Spleen (tissue), 11 donors: ENCODE results near the gene RBL1. TPM values are rescaled to one million over a fixed set of nuclear protein-coding genes. Genes with fewer than 3 reads are reported as not detected.
A peak's percentile ranks its signal among the peaks of the same experiment; 100 is the strongest.

Source experiments
- DNase-seq: peaks from one replicate; pipeline ENCODE4 v3.0.0-alpha.2; 2020
- H3K27ac ChIP-seq, 8 donors: fragments of 200-600 bp; sonication (generic) in 7 of 8; 1 replicate in 4 of 8; 2 replicates in 4 of 8; pipeline versions ENCODE4 v1.5.0 to v1.8.0; 2016 to 2021; ENCODE audit warnings: inconsistent platforms in 4 of 8, mild to moderate bottlenecking in 4 of 8, moderate library complexity in 1 of 8
- H3K27me3 ChIP-seq, 7 donors: fragments of 200-600 bp; sonication (generic) in 6 of 7; replicated peaks in 1 of 7; 1 replicate in 4 of 7; 2 replicates in 3 of 7; pipeline versions ENCODE4 v1.5.0 to v1.8.0; 2016 to 2021; ENCODE audit warnings: inconsistent platforms in 3 of 7, mild to moderate bottlenecking in 1 of 7
- H3K36me3 ChIP-seq, 6 donors: fragments of 200-600 bp; sonication (generic) in 5 of 6; 1 replicate in 4 of 6; 2 replicates in 2 of 6; pipeline versions ENCODE4 v1.5.0 to v1.8.0; 2016 to 2021; ENCODE audit warnings: inconsistent platforms in 2 of 6
- H3K4me1 ChIP-seq, 6 donors: fragments of 200-600 bp; sonication (generic) in 5 of 6; 1 replicate in 3 of 6; 2 replicates in 3 of 6; pipeline versions ENCODE4 v1.5.0 to v1.8.0; 2016 to 2021; ENCODE audit warnings: inconsistent platforms in 3 of 6
- H3K4me3 ChIP-seq, 8 donors: fragments of 200-600 bp; sonication (generic) in 7 of 8; 1 replicate in 4 of 8; 2 replicates in 4 of 8; pipeline versions ENCODE4 v1.5.0 to v1.8.0; 2016 to 2021; ENCODE audit warnings: inconsistent platforms in 4 of 8, mild to moderate bottlenecking in 4 of 8, moderate library complexity in 2 of 8
- H3K9me3 ChIP-seq, 8 donors: fragments of 200-600 bp; sonication (generic) in 7 of 8; 1 replicate in 4 of 8; 2 replicates in 4 of 8; pipeline versions ENCODE4 v1.5.0 to v1.8.0; 2016 to 2021; ENCODE audit warnings: inconsistent platforms in 4 of 8
- POLR2A ChIP-seq, 3 donors: fragments of 450-650 bp; IDR thresholded peaks; one replicate each; pipeline ENCODE4 v1.5.1; 2017; ENCODE audit warnings: antibody characterized with exemption in 3 of 3, mild to moderate bottlenecking in 1 of 3
- POLR2AphosphoS5 ChIP-seq, 3 donors: sonication (generic); formaldehyde crosslinking; IDR thresholded peaks; one replicate each; pipeline ENCODE4 v1.5.1; 2017; ENCODE audit warnings: antibody characterized with exemption in 3 of 3
- WGBS, 5 donors: extraction: QIAGEN DNeasy Blood & Tissue Kit in 3 of 5; methylation state at CpG; one replicate each; pipeline versions ENCODE4 v1.1.5 to v1.1.7; 2013 to 2018; 5-methylcytosine and 5-hydroxymethylcytosine counted together
- intact Hi-C: fragments of 100-400 bp; cut with DNase I; formaldehyde crosslinking; loops from one replicate; pipeline ENCODE4 v1.15.0; 2023; ENCODE audit warnings: low total_unique reads
- polyA plus RNA-seq, 3 donors: library from polyadenylated mRNA; stranded (reverse); fragments of 200-250 nt; gene quantifications; one replicate each; pipeline ENCODE4 v1.2.1, GENCODE V29; 2013
- total RNA-seq, 7 donors: library from RNA; depleted of rRNA in 3 of 7; stranded (reverse); fragments of >200 nt in 3 of 7; fragmentation: NEBNext Ultra II Directional in 4 of 7; extraction: Animal tissue kit (Norgen Biotek cat#: 25700) in 4 of 7; gene quantifications; one replicate each; pipeline versions ENCODE4 v1.1.0 to v1.2.1, GENCODE V29; 2016 to 2021
- TF ChIP-seq, protein P1 (sequence below), 11 experiments: fragments of 200-600 bp in 7 of 11; fragments of 450-650 bp in 4 of 11; sonication (generic) in 4 of 11; IDR thresholded peaks in 8 of 11; conservative IDR thresholded peaks in 3 of 11; 1 replicate in 7 of 11; 2 replicates in 4 of 11; pipeline versions ENCODE4 v1.4.0 to v1.8.0; 2016 to 2021; ENCODE audit warnings: antibody characterized with exemption in 11 of 11, inconsistent platforms in 4 of 11, mild to moderate bottlenecking in 1 of 11
- donor health status: healthy with polysubstance abuse.
- donor health status: DM: no; HTN: no; CAD: no; lungs with moderate emphysema.
- donor health status: DM: no; HTN: no; CAD: no.
- donor health status: Bipolar disorder and iron deficiency.
- donor health status: healthy.
- donor health status: DM: no; HTN: no; CAD: no.
- donor health status: DM: yes; HTN: yes; CAD: no.

RBL1 gene
- total and polyA plus RNA-seq, 10 donors: 1.8 to 18.8 (median 10.8) TPM

DNA sequence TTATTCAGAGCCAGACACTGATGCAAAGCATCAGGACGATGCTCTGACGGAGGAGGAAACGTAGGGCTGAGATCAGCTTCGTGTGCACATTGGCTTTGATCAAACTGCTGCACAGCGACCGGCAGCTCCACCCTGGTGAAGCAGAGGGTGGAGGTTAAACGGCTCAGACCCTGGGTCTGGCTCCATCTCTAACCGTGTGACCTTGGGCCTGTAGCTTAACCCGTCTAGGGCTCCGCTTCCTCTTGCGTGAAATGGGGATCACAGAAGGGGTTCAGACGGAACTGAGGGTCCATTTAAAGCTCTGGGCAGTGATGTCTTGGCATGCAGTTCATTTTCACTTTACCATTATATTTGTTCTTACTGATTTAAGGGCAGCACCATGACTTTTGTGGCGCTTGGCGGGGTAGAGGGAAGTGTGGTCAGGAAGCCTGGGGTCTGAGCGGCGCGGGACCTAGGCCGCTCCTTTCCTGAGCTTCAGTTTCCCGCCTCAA, 644 bp downstream of the RBL1 start:
- DNase-seq: peak; percentile 76
- Histone ChIP-seq H3K36me3 (peaks cover 0 to 19% (median 0%) of the 10 kb centered on the region in 6 donors), H3K4me1 (peaks cover 13 to 51% (median 20%) of the 10 kb centered on the region in 6 donors), H3K27me3 (no peaks in the 10 kb centered on the region), H3K27ac (peak overlapping the region; percentile 31 to 91 (median 74)), H3K9me3 (no peaks in the 10 kb centered on the region), H3K4me3 (peak overlapping the region; percentile 63 to 100 (median 90))
- WGBS, 5 donors: 1 to 3% (median 1%) methylated on average over 16 to 19 of the region's 19 CpGs
- intact Hi-C loops: loop anchor here (10.0 kb wide), 1 partner anchor 80 kb away; the partner anchor contains the start of genes MROH8 and RPN2
- TF ChIP-seq POLR2A (IDR thresholded peaks at IDR 0.05): no peak
- TF ChIP-seq POLR2AphosphoS5 (IDR thresholded peaks at IDR 0.05): peak in 1 of 3 donors; percentile 9
- TF ChIP-seq, protein P1, sequence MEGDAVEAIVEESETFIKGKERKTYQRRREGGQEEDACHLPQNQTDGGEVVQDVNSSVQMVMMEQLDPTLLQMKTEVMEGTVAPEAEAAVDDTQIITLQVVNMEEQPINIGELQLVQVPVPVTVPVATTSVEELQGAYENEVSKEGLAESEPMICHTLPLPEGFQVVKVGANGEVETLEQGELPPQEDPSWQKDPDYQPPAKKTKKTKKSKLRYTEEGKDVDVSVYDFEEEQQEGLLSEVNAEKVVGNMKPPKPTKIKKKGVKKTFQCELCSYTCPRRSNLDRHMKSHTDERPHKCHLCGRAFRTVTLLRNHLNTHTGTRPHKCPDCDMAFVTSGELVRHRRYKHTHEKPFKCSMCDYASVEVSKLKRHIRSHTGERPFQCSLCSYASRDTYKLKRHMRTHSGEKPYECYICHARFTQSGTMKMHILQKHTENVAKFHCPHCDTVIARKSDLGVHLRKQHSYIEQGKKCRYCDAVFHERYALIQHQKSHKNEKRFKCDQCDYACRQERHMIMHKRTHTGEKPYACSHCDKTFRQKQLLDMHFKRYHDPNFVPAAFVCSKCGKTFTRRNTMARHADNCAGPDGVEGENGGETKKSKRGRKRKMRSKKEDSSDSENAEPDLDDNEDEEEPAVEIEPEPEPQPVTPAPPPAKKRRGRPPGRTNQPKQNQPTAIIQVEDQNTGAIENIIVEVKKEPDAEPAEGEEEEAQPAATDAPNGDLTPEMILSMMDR (IDR thresholded peaks at IDR 0.05 in 8 of 11, conservative IDR thresholded peaks at IDR 0.05 in 3 of 11): no peak

DNA sequence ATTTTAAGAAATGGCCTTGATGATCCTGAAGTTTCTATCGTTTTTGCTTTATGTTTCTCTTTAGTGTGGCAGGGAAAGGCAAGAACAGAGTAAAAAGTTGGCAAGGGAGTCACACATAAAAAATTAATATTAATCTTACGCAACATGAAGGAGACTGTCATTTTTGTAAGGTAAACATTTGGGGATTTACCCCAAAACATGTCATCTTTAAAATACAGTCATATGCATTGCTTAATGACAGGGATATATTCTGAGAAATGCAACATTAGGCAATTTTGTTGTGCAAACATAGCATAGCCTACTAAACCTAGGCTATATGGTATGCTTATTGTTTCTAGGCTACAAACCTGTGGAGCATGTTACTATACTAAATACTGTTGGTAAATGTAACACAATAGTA, 5.4 kb downstream of the RBL1 start:
- no peak overlapping the region for H3K27ac ChIP-seq
- H3K4me1 ChIP-seq: peaks cover 9 to 47% (median 13%) of the 10 kb centered on the region in 6 donors
- intact Hi-C loops: loop anchor here (10.0 kb wide), 1 partner anchor 84 kb away; the partner anchor contains the start of genes MROH8 and RPN2
- TF ChIP-seq POLR2A (IDR thresholded peaks at IDR 0.05): no peak
- no peak for TF ChIP-seq POLR2AphosphoS5 (IDR thresholded peaks at IDR 0.05)
- TF ChIP-seq, protein P1 (IDR thresholded peaks at IDR 0.05 in 8 of 11, conservative IDR thresholded peaks at IDR 0.05 in 3 of 11): no peak
- no peaks in the 10 kb centered on the region for H3K27me3 ChIP-seq
- no peak overlapping the region for H3K4me3 ChIP-seq
- 83 to 93% (median 88%) methylated on average over 2 of the region's 2 CpGs for WGBS, 5 donors
- H3K36me3 ChIP-seq: peaks cover 0 to 66% (median 11%) of the 10 kb centered on the region in 6 donors
- no peaks in the 10 kb centered on the region for H3K9me3 ChIP-seq
- no peak for DNase-seq

DNA sequence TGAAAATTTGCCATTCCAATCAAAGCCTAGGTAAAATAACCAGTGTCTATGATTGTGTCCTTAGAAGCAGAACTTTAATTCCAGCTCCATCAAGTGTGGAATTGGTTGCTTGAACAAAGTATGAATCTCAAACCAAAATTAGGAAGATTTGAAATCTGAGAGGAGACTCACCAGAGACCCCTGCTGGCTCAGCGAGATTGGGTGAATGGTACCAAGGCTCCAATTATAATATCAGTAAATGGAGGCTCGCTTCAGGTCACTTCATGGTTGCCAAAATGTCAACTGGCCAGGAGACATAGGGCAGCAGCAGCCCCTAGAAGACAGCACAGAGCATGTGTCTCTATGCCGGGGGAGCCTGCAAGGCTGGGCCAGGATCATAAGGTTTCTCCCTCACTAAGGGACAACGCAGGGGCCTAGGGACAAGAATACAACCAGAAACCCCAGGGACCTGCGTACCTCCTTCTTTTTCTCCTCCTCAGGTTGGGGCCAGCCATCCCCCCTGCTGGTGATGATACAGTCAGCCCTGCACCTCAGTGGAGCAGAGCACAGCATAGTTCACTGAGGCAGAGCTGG, 14.0 kb downstream of the RBL1 start:
- 91 to 96% (median 92%) methylated on average over 4 to 5 of the region's 5 CpGs for WGBS, 5 donors
- intact Hi-C loops: no loop called here
- Histone ChIP-seq H3K4me1 (peaks cover 0 to 10% (median 5%) of the 10 kb centered on the region in 6 donors), H3K27ac (no peak overlapping the region), H3K27me3 (no peaks in the 10 kb centered on the region), H3K36me3 (peaks cover 0 to 76% (median 10%) of the 10 kb centered on the region in 6 donors), H3K9me3 (no peaks in the 10 kb centered on the region), H3K4me3 (no peak overlapping the region)
- TF ChIP-seq, protein P1 (IDR thresholded peaks at IDR 0.05 in 8 of 11, conservative IDR thresholded peaks at IDR 0.05 in 3 of 11): peak in 8 of 11 experiments; percentile 9 to 57 (median 48)
- no peak for TF ChIP-seq POLR2AphosphoS5 (IDR thresholded peaks at IDR 0.05)
- TF ChIP-seq POLR2A (IDR thresholded peaks at IDR 0.05): no peak
- no peak for DNase-seq

DNA sequence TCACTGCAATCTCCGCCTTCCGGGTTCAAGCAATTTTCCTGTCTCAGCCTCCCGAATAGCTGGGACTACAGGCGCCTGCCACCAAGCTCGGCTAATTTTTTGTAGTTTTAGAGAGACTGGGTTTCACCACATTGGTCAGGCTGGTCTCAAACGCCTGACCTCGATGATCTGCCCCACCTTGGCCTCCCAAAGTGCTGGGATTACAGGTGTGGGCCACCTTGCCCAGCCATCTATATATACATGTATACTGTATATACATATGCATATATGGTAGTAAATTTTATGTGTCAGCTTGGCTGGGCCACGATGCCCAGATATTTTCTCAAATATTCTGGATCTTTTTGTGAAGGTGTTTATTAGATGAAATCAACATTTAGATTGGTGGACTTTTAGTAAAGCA, 18.8 kb downstream of the RBL1 start:
- Histone ChIP-seq H3K4me1 (peaks cover 0 to 25% (median 9%) of the 10 kb centered on the region in 6 donors), H3K27me3 (no peaks in the 10 kb centered on the region), H3K27ac (no peak overlapping the region), H3K9me3 (peaks cover 0 to 11% (median 7%) of the 10 kb centered on the region in 8 donors), H3K4me3 (no peak overlapping the region), H3K36me3 (peaks cover 0 to 47% (median 5%) of the 10 kb centered on the region in 6 donors)
- DNase-seq: no peak
- intact Hi-C loops: no loop called here
- no peak for TF ChIP-seq POLR2A (IDR thresholded peaks at IDR 0.05)
- TF ChIP-seq POLR2AphosphoS5 (IDR thresholded peaks at IDR 0.05): no peak
- TF ChIP-seq, protein P1 (IDR thresholded peaks at IDR 0.05 in 8 of 11, conservative IDR thresholded peaks at IDR 0.05 in 3 of 11): no peak
- 95 to 98% (median 97%) methylated on average over 8 of the region's 8 CpGs for WGBS, 5 donors
